LoVo (cell line): Measurements from ENCODE around the gene OSBPL2.

Experiments used
- DNase-seq: peaks from one replicate; pipeline ENCODE4 v3.0.0-alpha.2; 2016; ENCODE audit warnings: low spot score

OSBPL2 gene

GRCh38 chr20:62285151-62285550, 46.8 kb downstream of the OSBPL2 start:
- DNase-seq = no peak

- no peak for DNase-seq
Observed at GRCh38 chr20:62285722-62286121, 47.4 kb downstream of the OSBPL2 start.

GRCh38 chr20:62286493-62287064, 48.3 kb downstream of the OSBPL2 start:
- no peak for DNase-seq

GRCh38 chr20:62287129-62287528, 48.8 kb downstream of the OSBPL2 start:
- DNase-seq = no peak

GRCh38 chr20:62287759-62288534, 49.6 kb downstream of the OSBPL2 start:
- no peak for DNase-seq

GRCh38 chr20:62288535-62289105, 50.3 kb downstream of the OSBPL2 start:
- DNase-seq = no peak

- no peak for DNase-seq
Observed at GRCh38 chr20:62289131-62289530, 50.8 kb downstream of the OSBPL2 start.

GRCh38 chr20:62289898-62290297, 51.6 kb downstream of the OSBPL2 start:
- DNase-seq = no peak

GRCh38 chr20:62291251-62292066, 53.1 kb downstream of the OSBPL2 start:
- DNase-seq = no peak

- DNase-seq = no peak
Observed at GRCh38 chr20:62292108-62292507, 53.8 kb downstream of the OSBPL2 start.

- DNase-seq = no peak
Observed at GRCh38 chr20:62293111-62293784, 54.9 kb downstream of the OSBPL2 start.

- no peak for DNase-seq
Observed at GRCh38 chr20:62293946-62294345, 55.6 kb downstream of the OSBPL2 start.

- DNase-seq = no peak
Observed at GRCh38 chr20:62294516-62294915, 56.2 kb downstream of the OSBPL2 start.

- DNase-seq = no peak
Observed at GRCh38 chr20:62296724-62297448, 58.6 kb downstream of the OSBPL2 start.

GRCh38 chr20:62297449-62298227, 59.3 kb downstream of the OSBPL2 start:
- DNase-seq = no peak

- DNase-seq = no peak
Observed at GRCh38 chr20:62298577-62299249, 60.4 kb downstream of the OSBPL2 start.

GRCh38 chr20:62299666-62300236, 61.4 kb downstream of the OSBPL2 start:
- DNase-seq = no peak

- DNase-seq = no peak
Observed at GRCh38 chr20:62300319-62300718, 62.0 kb downstream of the OSBPL2 start.

GRCh38 chr20:62301111-62301668, 62.9 kb downstream of the OSBPL2 start:
- no peak for DNase-seq
